Measurements from ENCODE around the gene IMMP1L. TPM values are rescaled to one million over a fixed set of nuclear protein-coding genes. Genes with fewer than 3 reads are reported as not detected.

IMMP1L gene
- total and polyA plus RNA-seq, 2 of the 8 experiments (the other 6 are each of a cell fraction or from before 2014, with no cell fraction given) = 27.4 to 47.7 TPM

DNA sequence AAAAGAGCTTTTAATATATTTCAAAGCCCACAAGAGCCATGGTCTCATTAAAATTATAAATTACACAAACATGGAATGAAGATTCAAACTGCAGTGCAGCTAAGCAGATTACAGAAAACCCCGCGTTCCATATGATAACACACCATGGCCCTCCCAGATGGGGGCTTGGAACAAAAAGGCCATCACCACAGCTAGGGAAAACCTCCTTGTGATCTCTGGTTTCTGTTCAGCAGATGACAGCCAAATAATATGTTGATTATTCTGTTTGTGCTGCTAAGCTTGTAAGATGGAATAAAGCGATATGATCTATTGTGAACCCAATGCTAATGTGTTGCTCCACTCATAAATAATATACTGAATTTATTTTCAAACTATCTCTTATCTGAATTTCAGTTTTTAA is 28.5 kb downstream of the IMMP1L start (continued):
- TF ChIP-seq SP4 (IDR thresholded peaks at IDR 0.05; ENCODE audit: low read length) = no peak
- TF ChIP-seq, protein P1, sequence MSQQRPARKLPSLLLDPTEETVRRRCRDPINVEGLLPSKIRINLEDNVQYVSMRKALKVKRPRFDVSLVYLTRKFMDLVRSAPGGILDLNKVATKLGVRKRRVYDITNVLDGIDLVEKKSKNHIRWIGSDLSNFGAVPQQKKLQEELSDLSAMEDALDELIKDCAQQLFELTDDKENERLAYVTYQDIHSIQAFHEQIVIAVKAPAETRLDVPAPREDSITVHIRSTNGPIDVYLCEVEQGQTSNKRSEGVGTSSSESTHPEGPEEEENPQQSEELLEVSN (IDR thresholded peaks at IDR 0.05) = no peak
- TF ChIP-seq CHD2 (IDR thresholded peaks at IDR 0.05; ENCODE audit: low read length) = no peak
- no peak for TF ChIP-seq SP1 (IDR thresholded peaks at IDR 0.05; ENCODE audit: low read depth, low read length)

Measured in H1 (cell line).